ENCODE data around the gene MAGED4.

GRCh38 chrX:52216541-52216940 lies 31.9 kb downstream of the MAGED4 start:
- no peak for TF ChIP-seq CTCF (IDR thresholded peaks at IDR 0.05; ENCODE audit: insufficient read depth, low read depth, low read length)
- TF ChIP-seq EZH2 (IDR thresholded peaks at IDR 0.05; ENCODE audit: insufficient read depth, low read length) = no peak

All from astrocyte (in vitro differentiated cells and primary cell).